H1 (cell line): Measurements from ENCODE around the gene ZNF383.

Experiments
- BRCA1 ChIP-seq: IDR thresholded peaks from 2 replicates; pipeline ENCODE4 v1.6.1; 2012; ENCODE audit warnings: low read depth, low read length, improper control_type of control experiment
- EZH2 ChIP-seq: fragments of 200-600 bp; sonication (generic); IDR thresholded peaks from 2 replicates; pipeline ENCODE4 v1.7.1; 2012; ENCODE audit warnings: low read depth, mild to moderate bottlenecking, moderate library complexity, low read length, inconsistent platforms; ENCODE audit not compliant: severe bottlenecking
- NANOG ChIP-seq: IDR thresholded peaks from 2 replicates; pipeline ENCODE4 v1.6.1; 2011; ENCODE audit warnings: low read length, low read depth, mild to moderate bottlenecking, inconsistent platforms; ENCODE audit not compliant: insufficient read depth, poor library complexity, severe bottlenecking
- PHF8 ChIP-seq: fragments of 200-600 bp; sonication (generic); conservative IDR thresholded peaks from 2 replicates; pipeline ENCODE4 v1.7.1; 2012; ENCODE audit warnings: low read depth, mild to moderate bottlenecking, inconsistent platforms, low read length, moderate library complexity
- POLR2A ChIP-seq, 2 experiments: IDR thresholded peaks; 1 replicate in 1 of 2; 2 replicates in 1 of 2; pipeline ENCODE4 v1.6.1; 2011; ENCODE audit warnings: low read depth in 2 of 2, low read length in 2 of 2, mild to moderate bottlenecking in 2 of 2; ENCODE audit errors: control extremely low read depth in 1 of 2
- POLR2AphosphoS5 ChIP-seq: IDR thresholded peaks from 2 replicates; pipeline ENCODE4 v1.6.1; 2011; ENCODE audit warnings: low read depth, low read length
- RXRA ChIP-seq: IDR thresholded peaks from 2 replicates; pipeline ENCODE4 v1.6.1; 2011; ENCODE audit warnings: low read depth, mild to moderate bottlenecking, low read length, moderate library complexity; ENCODE audit not compliant: insufficient read depth
- SAP30 ChIP-seq: fragments of 300-600 bp; sonication (generic); IDR thresholded peaks from 2 replicates; pipeline ENCODE4 v1.7.1; 2012; ENCODE audit warnings: low read length, moderate library complexity, mild to moderate bottlenecking, inconsistent platforms; ENCODE audit not compliant: insufficient read depth, insufficient replicate concordance
- YY1 ChIP-seq: IDR thresholded peaks from 2 replicates; pipeline ENCODE4 v1.6.1; 2011; ENCODE audit warnings: low read depth, mild to moderate bottlenecking, low read length
- TF ChIP-seq, protein P1 (sequence below), 3 experiments: IDR thresholded peaks; 1 replicate in 2 of 3; 2 replicates in 1 of 3; pipeline versions ENCODE4 v1.5.1 to v1.6.1; 2011; ENCODE audit warnings: low read length in 3 of 3, mild to moderate bottlenecking in 3 of 3, inconsistent platforms in 2 of 3, low read depth in 1 of 3, moderate library complexity in 1 of 3; ENCODE audit not compliant: insufficient read depth in 1 of 3; ENCODE audit errors: control extremely low read depth in 1 of 3

- no peak for TF ChIP-seq BRCA1
- no peak for TF ChIP-seq POLR2AphosphoS5
- TF ChIP-seq YY1, result no peak
- no peak for TF ChIP-seq RXRA
- no peak for TF ChIP-seq EZH2
- TF ChIP-seq NANOG, result no peak
- no peak for TF ChIP-seq PHF8
- TF ChIP-seq, protein P1, sequence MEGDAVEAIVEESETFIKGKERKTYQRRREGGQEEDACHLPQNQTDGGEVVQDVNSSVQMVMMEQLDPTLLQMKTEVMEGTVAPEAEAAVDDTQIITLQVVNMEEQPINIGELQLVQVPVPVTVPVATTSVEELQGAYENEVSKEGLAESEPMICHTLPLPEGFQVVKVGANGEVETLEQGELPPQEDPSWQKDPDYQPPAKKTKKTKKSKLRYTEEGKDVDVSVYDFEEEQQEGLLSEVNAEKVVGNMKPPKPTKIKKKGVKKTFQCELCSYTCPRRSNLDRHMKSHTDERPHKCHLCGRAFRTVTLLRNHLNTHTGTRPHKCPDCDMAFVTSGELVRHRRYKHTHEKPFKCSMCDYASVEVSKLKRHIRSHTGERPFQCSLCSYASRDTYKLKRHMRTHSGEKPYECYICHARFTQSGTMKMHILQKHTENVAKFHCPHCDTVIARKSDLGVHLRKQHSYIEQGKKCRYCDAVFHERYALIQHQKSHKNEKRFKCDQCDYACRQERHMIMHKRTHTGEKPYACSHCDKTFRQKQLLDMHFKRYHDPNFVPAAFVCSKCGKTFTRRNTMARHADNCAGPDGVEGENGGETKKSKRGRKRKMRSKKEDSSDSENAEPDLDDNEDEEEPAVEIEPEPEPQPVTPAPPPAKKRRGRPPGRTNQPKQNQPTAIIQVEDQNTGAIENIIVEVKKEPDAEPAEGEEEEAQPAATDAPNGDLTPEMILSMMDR (IDR thresholded peaks at IDR 0.05; ENCODE audit: control extremely low read depth in 1 of 3, insufficient read depth in 1 of 3, low read depth in 1 of 3, low read length in 3 of 3), result no peak
- no peak for TF ChIP-seq SAP30
- no peak for TF ChIP-seq POLR2A (IDR thresholded peaks at IDR 0.05; ENCODE audit: control extremely low read depth in 1 of 2, low read depth in 2 of 2, low read length in 2 of 2)
These were observed 33.6 kb downstream of the ZNF383 start for GRCh38 chr19:37251308-37252229.
